GM20000 (cell line): ENCODE measurements around the gene YOD1.

Experiments used
- DNase-seq: peaks from one replicate; pipeline ENCODE4 v3.0.0; 2012; ENCODE audit warnings: low spot score
- CTCF ChIP-seq: IDR thresholded peaks from 2 replicates; pipeline ENCODE4 v1.5.1; 2012; ENCODE audit warnings: mild to moderate bottlenecking, control low read depth; ENCODE audit errors: extremely low read depth, missing control alignments

YOD1 gene

GRCh38 chr1:207035877-207036551 lies 15.0 kb downstream of the YOD1 start:
- no peak for DNase-seq
- no peak for TF ChIP-seq CTCF

- no peak for DNase-seq
- TF ChIP-seq CTCF = no peak
Observed at GRCh38 chr1:207034998-207035397, 16.0 kb downstream of the YOD1 start.

- TF ChIP-seq CTCF = no peak
- DNase-seq = no peak
Observed at GRCh38 chr1:207034208-207034607, 16.8 kb downstream of the YOD1 start.

- no peak for TF ChIP-seq CTCF
- no peak for DNase-seq
Observed at GRCh38 chr1:207033302-207033701, 17.7 kb downstream of the YOD1 start.

- no peak for DNase-seq
- TF ChIP-seq CTCF = no peak
Observed at GRCh38 chr1:207032528-207033017, 18.4 kb downstream of the YOD1 start, which contains the start of gene C1orf116. C1orf116 (minus strand) TSS chr1:207032756; CDS start chr1:207027598, 5,158 bp downstream.

GRCh38 chr1:207031632-207032264 lies 19.3 kb downstream of the YOD1 start:
- no peak for DNase-seq
- no peak for TF ChIP-seq CTCF

- no peak for TF ChIP-seq CTCF
- DNase-seq = no peak
Observed at GRCh38 chr1:207031016-207031415, 20.0 kb downstream of the YOD1 start.
